ENCODE measurements around the gene B3GAT3.
"Not testable (repeated sequence)": the region's sequence is repeated elsewhere in the genome, so short reads cannot be mapped to it uniquely, and the experiment has no call there.

Gene B3GAT3

GRCh38 chr11:62665075-62665598 is 43.4 kb upstream of the B3GAT3 start, which contains the start of the genes C11orf98 and CSKMT:
TSS of gene C11orf98 (minus strand) at chr11:62665210. CDS start at chr11:62665169, 41 bp downstream.
TSS of gene CSKMT (plus strand) at chr11:62665312. CDS start at chr11:62665880, 568 bp downstream.
- peak; percentile 89 for DNase-seq (ENCODE audit: low read depth)
- TF ChIP-seq CTCF (conservative IDR thresholded peaks at IDR 0.05; ENCODE audit: control insufficient read depth, insufficient read depth, low read depth, low read length), result no peak
- peak within 1 kb of the TSS; percentile 94 for H3K4me3 ChIP-seq (ENCODE audit: control insufficient read depth, low read depth, low read length)

- peak; percentile 43 for DNase-seq (ENCODE audit: low read depth)
- H3K4me3 ChIP-seq (ENCODE audit: control insufficient read depth, low read depth, low read length), result peak overlapping the region; percentile 94
- TF ChIP-seq CTCF (conservative IDR thresholded peaks at IDR 0.05; ENCODE audit: control insufficient read depth, insufficient read depth, low read depth, low read length), result no peak
Observed at GRCh38 chr11:62664405-62665074, 42.8 kb upstream of the B3GAT3 start.

- no peak for TF ChIP-seq CTCF (conservative IDR thresholded peaks at IDR 0.05; ENCODE audit: control insufficient read depth, insufficient read depth, low read depth, low read length)
- no peak overlapping the region for H3K4me3 ChIP-seq (ENCODE audit: control insufficient read depth, low read depth, low read length)
- DNase-seq (ENCODE audit: low read depth), result no peak
Observed at GRCh38 chr11:62656796-62657429, 35.1 kb upstream of the B3GAT3 start.

GRCh38 chr11:62654297-62654696 is 32.5 kb upstream of the B3GAT3 start:
- no peak for TF ChIP-seq CTCF (conservative IDR thresholded peaks at IDR 0.05; ENCODE audit: control insufficient read depth, insufficient read depth, low read depth, low read length)
- no peak overlapping the region for H3K4me3 ChIP-seq (ENCODE audit: control insufficient read depth, low read depth, low read length)

GRCh38 chr11:62652161-62653006 is 30.6 kb upstream of the B3GAT3 start:
- no peak for DNase-seq (ENCODE audit: low read depth)
- H3K4me3 ChIP-seq (ENCODE audit: control insufficient read depth, low read depth, low read length), result peak overlapping the region; percentile 85
- TF ChIP-seq CTCF (conservative IDR thresholded peaks at IDR 0.05; ENCODE audit: control insufficient read depth, insufficient read depth, low read depth, low read length), result no peak

More at GRCh38 chr11:62654297-62654696, 32.5 kb upstream of the B3GAT3 start:
- DNase-seq (ENCODE audit: low read depth), result no peak

GRCh38 chr11:62650283-62650682 is 28.5 kb upstream of the B3GAT3 start:
- DNase-seq (ENCODE audit: low read depth); H3K4me3 ChIP-seq (ENCODE audit: control insufficient read depth, low read depth, low read length): not testable (repeated sequence)
